ENCODE results near the gene HLCS. TPM values are rescaled to one million over a fixed set of nuclear protein-coding genes. Genes with fewer than 3 reads are reported as not detected.

Gene HLCS
- total and polyA plus RNA-seq, 10 of the 15 experiments (the other 5 are each of a cell fraction or from before 2014, with no cell fraction given): 1.5 to 12.7 (median 9.6) TPM

- no peak for TF ChIP-seq YBX1 (IDR thresholded peaks at IDR 0.05)
- no peak for TF ChIP-seq MXI1 (IDR thresholded peaks at IDR 0.05; ENCODE audit: low read depth, low read length)
- TF ChIP-seq IKZF2 (IDR thresholded peaks at IDR 0.05): no peak
- TF ChIP-seq TBL1XR1 (IDR thresholded peaks at IDR 0.05; ENCODE audit: low read depth, low read length): no peak
- no peak for TF ChIP-seq EZH2 (IDR thresholded peaks at IDR 0.05; ENCODE audit: borderline replicate concordance, control insufficient read depth, low read depth, low read length)
Observed at GRCh38 chr21:36773995-36774394, 192.5 kb downstream of the HLCS start (continued).

- no TSS peak for BruUV-seq (replicated peaks)
- FAIRE-seq (no peak), ATAC-seq (no peak), DNase-seq (ENCODE audit: low read depth, low spot score) (no peak)
- intact Hi-C loops (cut with micrococcal nuclease; ENCODE audit: unreplicated experiment) (no loop called here), in situ Hi-C loops (cut with MboI) (no loop called here)
- Histone ChIP-seq H3K27me3 (replicated peaks in 1 of 2; ENCODE audit: control insufficient read depth in 2 of 2, insufficient read depth in 2 of 2, low read length in 1 of 2) (no peaks in the 10 kb centered on the region), H3K4me2 (ENCODE audit: control insufficient read depth, insufficient read depth) (no peak overlapping the region), H3K9ac (ENCODE audit: control insufficient read depth, insufficient read depth, low read length) (no peak overlapping the region), H3K36me3 (ENCODE audit: control insufficient read depth in 2 of 2, insufficient read depth in 2 of 2, low read length in 1 of 2) (no peaks in the 10 kb centered on the region), H3K9me3 (replicated peaks; ENCODE audit: control insufficient read depth, insufficient read depth, low read length) (no peaks in the 10 kb centered on the region), H3K4me1 (ENCODE audit: control insufficient read depth, insufficient read depth, low read length) (no peaks in the 10 kb centered on the region), H3K4me3 (no peak overlapping the region), H3K79me2 (ENCODE audit: control insufficient read depth, insufficient read depth, low read length) (no peaks in the 10 kb centered on the region), H3K27ac (ENCODE audit: control insufficient read depth, insufficient read depth) (no peak overlapping the region), H2AFZ (ENCODE audit: control insufficient read depth, low read depth, low read length) (no peak overlapping the region), H4K20me1 (ENCODE audit: control insufficient read depth, insufficient read depth) (no peaks in the 10 kb centered on the region)
- ChIA-PET RAD21 (ENCODE audit: unreplicated experiment) (no interaction called here), SMC1A (ENCODE audit: uncharacterized antibody, unreplicated experiment) (interaction anchor here (0.7 kb wide), 1 partner anchor 56 kb away, joined by 3 read pairs; no protein-coding TSS in a partner anchor), POLR2A (no interaction called here), CTCF (no interaction called here)
- 59% methylated on average over 5 of the region's 5 CpGs for WGBS (ENCODE audit: insufficient coverage, insufficient replicate concordance, low lambda C conversion rate, missing lambda C conversion rate)
- TF ChIP-seq SIN3A (IDR thresholded peaks at IDR 0.05; ENCODE audit: low read depth, low read length) (no peak), E2F8 (IDR thresholded peaks at IDR 0.05; ENCODE audit: low read depth, partially characterized antibody) (no peak), NFYB (IDR thresholded peaks at IDR 0.05; ENCODE audit: insufficient read depth, low read depth, low read length) (no peak), SMARCA5 (IDR thresholded peaks at IDR 0.05) (no peak), MYC (IDR thresholded peaks at IDR 0.05; ENCODE audit: insufficient read depth, insufficient read length, insufficient replicate concordance, low read length, severe bottlenecking) (no peak), CREB1 (IDR thresholded peaks at IDR 0.05; ENCODE audit: low read depth) (no peak), SUPT20H (IDR thresholded peaks at IDR 0.05; ENCODE audit: borderline replicate concordance, control insufficient read depth, low read depth, low read length) (no peak), ZBTB33 (IDR thresholded peaks at IDR 0.05) (no peak), RELA (IDR thresholded peaks at IDR 0.05; ENCODE audit: borderline replicate concordance, partially characterized antibody) (no peak), MLLT1 (IDR thresholded peaks at IDR 0.05) (no peak), TCF3 (IDR thresholded peaks at IDR 0.05; ENCODE audit: borderline replicate concordance, insufficient read depth, low read depth, low read length) (no peak), SMC3 (IDR thresholded peaks at IDR 0.05; ENCODE audit: borderline replicate concordance, low read length) (no peak)
Observed at GRCh38 chr21:36773117-36773516, 193.4 kb downstream of the HLCS start.

Data from GM12878 (cell line).